Gastrocnemius medialis (tissue), 4 donors: ENCODE data around the gene PKM. TPM values are rescaled to one million over a fixed set of nuclear protein-coding genes. Genes with fewer than 3 reads are reported as not detected.

Source experiments
- ATAC-seq, 2 donors: fragments of 150-250 bp; one replicate each; pipeline ENCODE4 v1.9.1; 2016
- DNase-seq, 2 donors: peaks; one replicate each; pipeline ENCODE4 v3.0.0-alpha.2; 2019
- H3K27ac ChIP-seq, 4 donors: fragments of 200-600 bp; sonication (generic); 1 replicate in 1 of 4; 2 replicates in 3 of 4; pipeline ENCODE4 v1.5.1; 2016 to 2018; ENCODE audit warnings: mild to moderate bottlenecking in 2 of 4, moderate library complexity in 1 of 4
- H3K27me3 ChIP-seq, 3 donors: fragments of 200-600 bp; sonication (generic) in 2 of 3; 1 replicate in 1 of 3; 2 replicates in 2 of 3; pipeline versions ENCODE4 v1.5.1 to v1.6.0; 2016 to 2019; ENCODE audit warnings: mild to moderate bottlenecking in 1 of 3, moderate library complexity in 1 of 3
- H3K36me3 ChIP-seq, 2 donors: fragments of 200-600 bp; sonication (generic) in 1 of 2; one replicate each; pipeline ENCODE4 v1.5.1; 2017 to 2018
- H3K4me1 ChIP-seq, 2 donors: fragments of 200-600 bp; sonication (generic) in 1 of 2; one replicate each; pipeline ENCODE4 v1.5.1; 2016 to 2017; ENCODE audit warnings: mild to moderate bottlenecking in 2 of 2
- H3K4me3 ChIP-seq, 4 donors: fragments of 200-600 bp; sonication (generic) in 3 of 4; 1 replicate in 1 of 4; 2 replicates in 3 of 4; pipeline ENCODE4 v1.5.1; 2016 to 2019; ENCODE audit warnings: mild to moderate bottlenecking in 2 of 4
- H3K9me3 ChIP-seq, 3 donors: fragments of 200-600 bp; sonication (generic) in 2 of 3; 1 replicate in 1 of 3; 2 replicates in 2 of 3; pipeline ENCODE4 v1.5.1; 2016 to 2019
- POLR2A ChIP-seq, 2 donors: fragments of 450-650 bp; IDR thresholded peaks; one replicate each; pipeline ENCODE4 v1.6.1; 2017; ENCODE audit warnings: antibody characterized with exemption in 2 of 2, mild to moderate bottlenecking in 2 of 2, moderate library complexity in 2 of 2
- in situ Hi-C, 4 donors: fragments of 200-750 bp; cut with MboI; loops; one replicate each; pipeline versions ENCODE4 v1.15.0 to v1.8.0; 2017; ENCODE audit warnings: low sequenced_read_pairs in 4 of 4
- intact Hi-C: fragments of 100-400 bp; cut with DNase I; formaldehyde crosslinking; loops from one replicate; pipeline ENCODE4 v1.15.1; 2023; ENCODE audit warnings: low total_unique reads
- total RNA-seq, 4 donors: library from RNA; depleted of rRNA; stranded (reverse); fragments of >200 nt; gene quantifications; one replicate each; pipeline versions ENCODE4 v1.1.0 to v1.2.3, GENCODE V29; 2016

Gene PKM
- total RNA-seq, 4 donors from 2014 or later, result 691 to 946 (median 810) TPM

DNA sequence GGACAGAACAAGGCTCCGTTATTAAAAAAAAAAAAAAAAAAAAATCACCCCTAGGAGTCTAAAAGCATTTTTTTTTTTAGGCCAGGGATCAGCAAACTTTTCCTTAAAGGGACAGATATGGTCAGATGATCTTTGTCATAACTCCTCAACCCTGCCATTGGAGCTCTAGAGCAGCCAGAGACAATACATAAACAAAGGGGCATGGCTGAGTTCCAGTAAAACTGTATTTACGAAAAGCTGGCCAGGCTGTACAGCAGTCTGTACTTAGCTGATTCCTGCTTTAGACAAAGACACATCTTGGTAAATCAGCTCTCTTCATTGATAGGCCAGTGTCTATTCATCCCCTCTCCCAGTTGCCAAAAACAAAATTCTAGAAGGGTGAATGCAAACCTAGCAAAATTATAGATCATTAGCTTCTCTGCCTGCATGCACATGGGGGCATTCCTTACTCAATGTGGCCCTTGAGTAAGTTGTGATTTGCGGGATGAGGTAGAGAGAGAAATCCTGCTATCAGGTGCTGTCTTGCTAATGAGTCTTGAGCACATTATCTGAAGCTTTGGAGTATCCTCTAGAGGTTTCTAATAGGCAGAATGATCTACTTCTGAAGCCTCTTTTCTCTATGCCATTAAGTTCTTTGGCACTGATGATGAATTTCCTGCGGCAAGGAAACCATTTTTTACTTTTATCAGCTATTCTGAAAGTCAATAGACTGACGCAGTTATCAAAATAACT, 77.6 kb downstream of the PKM start:
- TF ChIP-seq POLR2A (IDR thresholded peaks at IDR 0.05), result no peak
- in situ Hi-C loops, result loop anchor here (5.0 to 25.0 kb wide), 7 partner anchors 241 to 691 kb away; no protein-coding TSS in a partner anchor
- Histone ChIP-seq H3K27ac (no peak overlapping the region), H3K27me3 (no peaks in the 10 kb centered on the region), H3K4me3 (no peak overlapping the region), H3K9me3 (no peaks in the 10 kb centered on the region), H3K36me3 (no peaks in the 10 kb centered on the region), H3K4me1 (peaks cover 0 to 9% of the 10 kb centered on the region in 2 donors)
- ATAC-seq (no peak), DNase-seq (no peak)
- intact Hi-C loops, result no loop called here

Other genes starting within 250 kb of the PKM start
- 10 to 100 TPM; 21.0 to 40.9 (median 24.2) TPM for gene MYO9A, start 113.0 kb downstream of the PKM start, total RNA-seq
- 1 to 10 TPM; 1.0 to 3.6 (median 2.7) TPM for gene SENP8, start 112.8 kb downstream of the PKM start, total RNA-seq
- not detected for gene GRAMD2A, start 33.4 kb downstream of the PKM start, total RNA-seq
- gene PARP6, start 41.4 kb upstream of the PKM start, total RNA-seq, result 10 to 100 TPM; 51.7 to 84.7 (median 66.9) TPM
- 1 to 10 TPM in 1 of 4 donors, under 1 TPM in 2, not detected in 1; 0.13 to 2.4 (median 0.49) TPM for gene CELF6, start 89.0 kb upstream of the PKM start, total RNA-seq
- gene HEXA, start 144.8 kb upstream of the PKM start, total RNA-seq, result 10 to 100 TPM; 29.4 to 51.5 (median 40.0) TPM
- not detected for gene TMEM202, start 167.1 kb upstream of the PKM start, total RNA-seq
- 10 to 100 TPM; 46.3 to 85.6 (median 68.3) TPM for gene ARIH1, start 243.1 kb upstream of the PKM start, total RNA-seq